ENCODE data around the gene FAM20A. TPM values are rescaled to one million over a fixed set of nuclear protein-coding genes. Genes with fewer than 3 reads are reported as not detected.

The FAM20A gene
- total RNA-seq, 1 experiment from 2014 or later: not detected

GRCh38 chr17:68562736-68563135, 38.4 kb downstream of the FAM20A start:
- H3K27ac ChIP-seq (ENCODE audit: low read depth, low read length): no peak overlapping the region
- ChIA-PET POLR2A (no interaction called here), RAD21 (ENCODE audit: low non-redundant PET in 1 of 2, low total read pairs in 2 of 2, uncharacterized antibody in 2 of 2, unreplicated experiment in 2 of 2) (no interaction called here), CTCF (no interaction called here)
- ATAC-seq: no peak
- no peaks in the 10 kb centered on the region for H3K27me3 ChIP-seq (ENCODE audit: insufficient read depth, low read length)
- no peak overlapping the region for H3K4me2 ChIP-seq (ENCODE audit: low read length)
- H3K4me3 ChIP-seq (replicated peaks in 1 of 2; ENCODE audit: low read depth in 1 of 2, low read length in 2 of 2): no peak overlapping the region
- intact Hi-C loops (cut with micrococcal nuclease): no loop called here
- H3K9ac ChIP-seq (ENCODE audit: low read length): no peak overlapping the region
- no peak for DNase-seq (ENCODE audit: low read depth, low spot score)
- H2AFZ ChIP-seq (ENCODE audit: low read depth, low read length, poor library complexity, severe bottlenecking): no peak overlapping the region
- no peaks in the 10 kb centered on the region for H3K4me1 ChIP-seq (ENCODE audit: control insufficient read depth in 1 of 2, insufficient read depth in 2 of 2, low read length in 2 of 2)
- no peaks in the 10 kb centered on the region for H3K79me2 ChIP-seq (ENCODE audit: insufficient read depth, low read length)
- no TSS peak for BruUV-seq (replicated peaks)
- H4K20me1 ChIP-seq (ENCODE audit: insufficient read depth): no peaks in the 10 kb centered on the region
- H3K9me2 ChIP-seq (ENCODE audit: insufficient read depth): no peaks in the 10 kb centered on the region
- H3K9me3 ChIP-seq (ENCODE audit: control insufficient read depth in 1 of 2, insufficient read depth in 1 of 2, low read depth in 1 of 2, low read length in 2 of 2): no peaks in the 10 kb centered on the region
- no peak for TF ChIP-seq POLR2AphosphoS5 (IDR thresholded peaks at IDR 0.05; ENCODE audit: low read depth, low read length)
- H3K36me3 ChIP-seq (ENCODE audit: control insufficient read depth in 1 of 2, insufficient read depth in 2 of 2, low read length in 2 of 2): no peaks in the 10 kb centered on the region

GRCh38 chr17:68560966-68561720, 40.0 kb downstream of the FAM20A start:
- ChIA-PET CTCF (interaction anchor here (1.0 kb wide), 1 partner anchor 52 kb away, joined by 3 read pairs; no protein-coding TSS in a partner anchor), RAD21 (ENCODE audit: low non-redundant PET in 1 of 2, low total read pairs in 2 of 2, uncharacterized antibody in 2 of 2, unreplicated experiment in 2 of 2) (no interaction called here), POLR2A (no interaction called here)
- no peaks in the 10 kb centered on the region for H3K36me3 ChIP-seq (ENCODE audit: control insufficient read depth in 1 of 2, insufficient read depth in 2 of 2, low read length in 2 of 2)
- H3K9me3 ChIP-seq (ENCODE audit: control insufficient read depth in 1 of 2, insufficient read depth in 1 of 2, low read depth in 1 of 2, low read length in 2 of 2): no peaks in the 10 kb centered on the region
- no peaks in the 10 kb centered on the region for H3K4me1 ChIP-seq (ENCODE audit: control insufficient read depth in 1 of 2, insufficient read depth in 2 of 2, low read length in 2 of 2)
- ATAC-seq (no peak), DNase-seq (ENCODE audit: low read depth, low spot score) (no peak)
- no peaks in the 10 kb centered on the region for H3K27me3 ChIP-seq (ENCODE audit: insufficient read depth, low read length)
- intact Hi-C loops (cut with micrococcal nuclease): no loop called here
- BruUV-seq (replicated peaks): no TSS peak
- no peak overlapping the region for H3K27ac ChIP-seq (ENCODE audit: low read depth, low read length)
- no peaks in the 10 kb centered on the region for H3K9me2 ChIP-seq (ENCODE audit: insufficient read depth)
- no peak for TF ChIP-seq SP1 (IDR thresholded peaks at IDR 0.05; ENCODE audit: low read depth)
- no peak for TF ChIP-seq YY1 (IDR thresholded peaks at IDR 0.05; ENCODE audit: extremely low read depth, insufficient replicate concordance, low read depth, low read length)
- H3K9ac ChIP-seq (ENCODE audit: low read length): no peak overlapping the region
- H3K79me2 ChIP-seq (ENCODE audit: insufficient read depth, low read length): no peaks in the 10 kb centered on the region
- no peak overlapping the region for H3K4me2 ChIP-seq (ENCODE audit: low read length)
- no peaks in the 10 kb centered on the region for H4K20me1 ChIP-seq (ENCODE audit: insufficient read depth)
- no peak overlapping the region for H3K4me3 ChIP-seq (replicated peaks in 1 of 2; ENCODE audit: low read depth in 1 of 2, low read length in 2 of 2)
- H2AFZ ChIP-seq (ENCODE audit: low read depth, low read length, poor library complexity, severe bottlenecking): no peak overlapping the region

Measured in HCT116 (cell line).